ENCODE data around the gene ATRX.
A peak's percentile ranks its signal among the peaks of the same experiment; 100 is the strongest.
"Not testable (repeated sequence)": the region's sequence is repeated elsewhere in the genome, so short reads cannot be mapped to it uniquely, and the experiment has no call there.

Gene ATRX

DNA sequence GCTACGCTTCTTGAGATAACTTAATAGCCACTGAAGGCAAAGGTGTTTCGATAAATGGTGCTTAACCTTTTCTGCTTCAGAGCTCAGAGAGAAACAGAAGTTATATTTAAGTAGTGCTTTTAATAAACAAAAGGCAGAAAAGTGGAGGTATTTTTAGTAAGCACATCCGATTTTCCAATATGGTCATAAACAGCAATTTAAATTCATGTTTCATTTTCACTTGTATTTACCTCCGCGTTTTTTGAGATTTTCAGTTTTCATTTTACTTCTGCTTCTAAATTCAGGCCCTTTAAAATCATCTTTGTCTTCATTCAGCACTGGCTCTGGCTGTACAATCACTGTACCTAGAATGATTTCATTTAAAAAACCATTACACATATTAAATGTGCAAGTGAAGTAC lies 92.4 kb downstream of the ATRX start:
- Histone ChIP-seq H3K36me3 (ENCODE audit: control insufficient read depth in 5 of 5, insufficient read depth in 5 of 5, low read length in 5 of 5) (peaks cover 0 to 17% (median 7%) of the 10 kb centered on the region in 5 donors), H3K27ac (ENCODE audit: low read depth, low read length) (no peak overlapping the region)

DNA sequence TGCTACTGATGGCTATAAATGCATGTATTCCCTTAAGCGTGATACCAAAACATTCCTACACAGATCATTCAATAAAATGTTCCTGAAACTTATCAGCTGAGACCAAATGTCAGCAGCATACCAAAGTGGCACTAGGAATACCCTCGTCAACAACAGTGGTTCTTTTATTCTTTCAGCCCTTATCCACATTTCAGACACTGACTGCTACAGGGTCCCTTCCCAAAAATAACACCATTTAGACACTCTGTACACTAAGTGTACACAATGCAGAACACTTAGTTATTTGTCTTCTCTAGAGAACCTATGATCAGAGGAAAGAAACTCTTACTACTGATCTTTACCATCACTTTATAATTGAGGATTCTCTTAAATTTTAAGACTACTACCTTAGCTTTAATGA lies 94.1 kb downstream of the ATRX start:
- Histone ChIP-seq H3K4me1 (ENCODE audit: control insufficient read depth in 5 of 5, insufficient read depth in 5 of 5, low read length in 5 of 5) (no peaks in the 10 kb centered on the region), H3K4me3 (ENCODE audit: low read depth in 1 of 5, low read length in 5 of 5) (no peak overlapping the region), H3K9me3 (ENCODE audit: control insufficient read depth in 5 of 5, low read length in 5 of 5) (no peaks in the 10 kb centered on the region), H3K27me3 (ENCODE audit: control insufficient read depth in 5 of 5, insufficient read depth in 4 of 5, low read length in 5 of 5) (no peaks in the 10 kb centered on the region), H3K36me3 (ENCODE audit: control insufficient read depth in 5 of 5, insufficient read depth in 5 of 5, low read length in 5 of 5) (peaks cover 0 to 17% (median 7%) of the 10 kb centered on the region in 5 donors), H3K27ac (ENCODE audit: low read depth, low read length) (no peak overlapping the region), H3K9ac (ENCODE audit: low read length in 5 of 5) (no peak overlapping the region)

More for the DNA sequence above, 92.4 kb downstream of the ATRX start:
- Histone ChIP-seq H3K9me3 (ENCODE audit: control insufficient read depth in 5 of 5, low read length in 5 of 5) (no peaks in the 10 kb centered on the region), H3K4me3 (ENCODE audit: low read depth in 1 of 5, low read length in 5 of 5) (no peak overlapping the region), H3K27me3 (ENCODE audit: control insufficient read depth in 5 of 5, insufficient read depth in 4 of 5, low read length in 5 of 5) (no peaks in the 10 kb centered on the region), H3K9ac (ENCODE audit: low read length in 5 of 5) (no peak overlapping the region), H3K4me1 (ENCODE audit: control insufficient read depth in 5 of 5, insufficient read depth in 5 of 5, low read length in 5 of 5) (no peaks in the 10 kb centered on the region)

DNA sequence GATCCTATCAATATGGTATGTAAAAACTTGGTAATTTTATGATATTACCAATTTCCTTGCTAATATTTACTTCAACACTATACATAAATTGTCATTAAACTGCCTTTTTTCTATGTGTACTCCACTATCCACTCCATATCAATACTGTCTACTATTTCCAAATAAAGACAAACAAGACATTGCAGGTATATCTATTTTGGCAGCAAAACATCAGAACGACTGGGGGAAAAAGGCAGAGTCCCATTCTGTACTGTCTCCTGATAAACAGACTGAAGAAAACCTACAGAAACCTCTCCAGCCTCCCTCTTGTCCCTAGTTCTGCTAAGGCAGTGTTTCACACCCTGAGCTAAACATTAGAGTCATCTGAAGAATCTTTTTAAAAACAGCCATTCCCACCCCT lies 96.6 kb downstream of the ATRX start:
- Histone ChIP-seq H3K9me3 (ENCODE audit: control insufficient read depth in 5 of 5, low read length in 5 of 5) (no peaks in the 10 kb centered on the region), H3K4me1 (ENCODE audit: control insufficient read depth in 5 of 5, insufficient read depth in 5 of 5, low read length in 5 of 5) (no peaks in the 10 kb centered on the region), H3K4me3 (ENCODE audit: low read depth in 1 of 5, low read length in 5 of 5) (no peak overlapping the region), H3K36me3 (ENCODE audit: control insufficient read depth in 5 of 5, insufficient read depth in 5 of 5, low read length in 5 of 5) (peaks cover 0 to 11% (median 5%) of the 10 kb centered on the region in 5 donors), H3K9ac (ENCODE audit: low read length in 5 of 5) (no peak overlapping the region), H3K27ac (ENCODE audit: low read depth, low read length) (no peak overlapping the region), H3K27me3 (ENCODE audit: control insufficient read depth in 5 of 5, insufficient read depth in 4 of 5, low read length in 5 of 5) (no peaks in the 10 kb centered on the region)

DNA sequence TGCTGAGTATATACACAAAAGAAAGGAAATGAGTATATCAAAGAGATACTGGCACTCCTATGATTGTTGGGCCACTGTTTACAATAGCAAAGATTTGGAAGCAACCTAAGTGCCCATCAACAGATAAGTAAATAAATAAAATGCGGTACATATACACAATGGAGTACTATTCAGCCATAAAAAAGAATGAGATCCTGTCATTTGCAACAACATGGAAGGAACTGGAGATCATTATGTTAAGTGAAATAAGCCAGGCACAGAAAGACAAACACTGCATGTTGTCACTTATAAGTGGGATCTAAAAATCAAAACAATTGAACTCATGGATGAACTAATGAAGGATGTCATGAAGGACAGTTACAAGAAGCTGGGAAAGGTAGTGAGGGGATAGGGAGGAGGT lies 100.3 kb downstream of the ATRX start:
- peaks cover 0 to 15% (median 14%) of the 10 kb centered on the region in 5 donors for H3K36me3 ChIP-seq (ENCODE audit: control insufficient read depth in 5 of 5, insufficient read depth in 5 of 5, low read length in 5 of 5)
- not testable (repeated sequence) for H3K27me3 ChIP-seq (ENCODE audit: control insufficient read depth in 5 of 5, insufficient read depth in 4 of 5, low read length in 5 of 5); H3K4me3 ChIP-seq (ENCODE audit: low read depth in 1 of 5, low read length in 5 of 5); H3K27ac ChIP-seq (ENCODE audit: low read depth, low read length); H3K4me1 ChIP-seq (ENCODE audit: control insufficient read depth in 5 of 5, insufficient read depth in 5 of 5, low read length in 5 of 5); H3K9ac ChIP-seq (ENCODE audit: low read length in 5 of 5); H3K9me3 ChIP-seq (ENCODE audit: control insufficient read depth in 5 of 5, low read length in 5 of 5)

DNA sequence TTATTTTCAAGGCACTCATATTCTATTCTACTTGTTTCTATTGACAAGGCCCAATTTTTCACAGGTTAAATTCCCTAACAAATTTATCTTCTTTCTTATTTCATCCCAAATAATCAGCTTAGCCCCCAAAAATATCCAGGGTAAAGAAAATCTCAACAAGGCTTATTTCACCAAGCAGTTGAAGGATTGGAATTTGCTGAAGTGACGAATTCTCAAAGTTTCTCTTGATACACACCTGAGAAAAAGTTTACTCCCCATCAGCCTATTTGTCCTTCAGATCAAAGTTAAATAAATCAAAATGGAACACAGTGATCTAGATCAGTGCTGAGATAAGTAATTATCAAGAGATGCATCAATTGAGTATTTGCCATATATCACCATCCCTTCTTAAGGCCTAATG lies 106.9 kb downstream of the ATRX start:
- H3K27ac ChIP-seq (ENCODE audit: low read depth, low read length), result no peak overlapping the region
- H3K9ac ChIP-seq (ENCODE audit: low read length in 5 of 5), result no peak overlapping the region
- no peaks in the 10 kb centered on the region for H3K4me1 ChIP-seq (ENCODE audit: control insufficient read depth in 5 of 5, insufficient read depth in 5 of 5, low read length in 5 of 5)
- H3K36me3 ChIP-seq (ENCODE audit: control insufficient read depth in 5 of 5, insufficient read depth in 5 of 5, low read length in 5 of 5), result peaks cover 0 to 14% (median 10%) of the 10 kb centered on the region in 5 donors
- no peak overlapping the region for H3K4me3 ChIP-seq (ENCODE audit: low read depth in 1 of 5, low read length in 5 of 5)
- H3K9me3 ChIP-seq (ENCODE audit: control insufficient read depth in 5 of 5, low read length in 5 of 5), result no peaks in the 10 kb centered on the region
- no peaks in the 10 kb centered on the region for H3K27me3 ChIP-seq (ENCODE audit: control insufficient read depth in 5 of 5, insufficient read depth in 4 of 5, low read length in 5 of 5)

DNA sequence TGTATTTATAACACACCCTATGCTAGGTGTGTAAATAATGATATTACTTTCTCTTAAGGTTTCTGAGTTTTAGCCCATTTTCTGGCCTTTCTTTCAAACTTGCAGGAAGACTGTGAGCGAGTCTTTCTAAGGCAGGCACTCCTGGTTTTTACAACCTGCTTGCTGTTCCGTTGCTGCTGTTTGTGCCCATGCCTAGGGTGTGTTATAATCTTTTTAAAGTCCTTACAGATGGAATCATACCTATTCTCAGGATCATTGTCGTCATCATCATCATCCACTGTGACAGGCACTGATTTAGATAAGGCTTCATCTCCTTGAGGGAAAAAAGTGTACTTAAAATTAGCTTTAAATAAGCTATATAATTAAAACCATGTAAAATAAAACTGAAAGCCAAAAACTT lies 110.0 kb downstream of the ATRX start:
- Histone ChIP-seq H3K27ac (ENCODE audit: low read depth, low read length) (no peak overlapping the region), H3K4me3 (ENCODE audit: low read depth in 1 of 5, low read length in 5 of 5) (no peak overlapping the region), H3K36me3 (ENCODE audit: control insufficient read depth in 5 of 5, insufficient read depth in 5 of 5, low read length in 5 of 5) (peaks cover 0 to 6% (median 3%) of the 10 kb centered on the region in 5 donors), H3K27me3 (ENCODE audit: control insufficient read depth in 5 of 5, insufficient read depth in 4 of 5, low read length in 5 of 5) (no peaks in the 10 kb centered on the region), H3K9ac (ENCODE audit: low read length in 5 of 5) (no peak overlapping the region), H3K9me3 (ENCODE audit: control insufficient read depth in 5 of 5, low read length in 5 of 5) (no peaks in the 10 kb centered on the region), H3K4me1 (ENCODE audit: control insufficient read depth in 5 of 5, insufficient read depth in 5 of 5, low read length in 5 of 5) (no peaks in the 10 kb centered on the region)

DNA sequence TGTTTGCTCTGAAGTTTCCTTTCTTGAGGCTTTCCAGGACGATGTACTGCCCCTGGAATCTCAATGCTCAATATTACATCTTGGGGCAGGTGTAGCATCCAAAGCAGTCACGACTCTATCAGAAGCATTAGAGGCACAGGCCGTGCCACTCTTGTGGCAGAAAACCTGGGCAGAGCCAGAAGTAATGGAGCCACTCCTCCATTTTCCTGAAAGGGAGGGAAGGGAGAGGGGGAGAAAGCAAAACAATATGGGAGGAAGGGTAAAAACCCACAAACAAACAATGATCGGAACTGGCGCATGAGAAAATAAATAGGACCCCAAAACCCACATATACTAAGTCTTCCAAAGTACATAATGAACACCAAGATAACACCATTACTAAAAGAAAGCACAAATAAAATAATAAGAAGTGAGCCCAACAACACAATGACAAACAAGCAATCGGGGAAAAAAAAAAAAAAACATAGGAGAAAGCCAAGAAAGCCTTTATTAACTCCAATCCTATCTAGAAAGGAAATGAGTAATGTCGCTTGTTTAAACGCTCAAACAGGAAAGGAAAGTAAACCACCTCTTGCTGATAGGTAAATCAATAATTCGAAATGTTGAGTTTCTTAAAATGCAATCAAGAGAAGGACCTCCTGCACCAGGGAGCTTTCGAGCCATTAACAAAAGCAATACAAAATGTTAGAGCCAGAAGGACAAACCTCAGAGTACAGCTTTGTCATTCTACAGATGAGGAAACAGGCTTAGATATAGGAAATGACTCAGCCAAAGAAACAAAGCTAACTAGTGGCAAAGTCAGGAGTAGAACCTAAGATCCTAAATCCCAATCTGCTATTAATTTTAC lies 117.4 kb downstream of the ATRX start:
- peaks cover 0 to 3% (median 0%) of the 10 kb centered on the region in 5 donors for H3K27me3 ChIP-seq (ENCODE audit: control insufficient read depth in 5 of 5, insufficient read depth in 4 of 5, low read length in 5 of 5)
- H3K4me1 ChIP-seq (ENCODE audit: control insufficient read depth in 5 of 5, insufficient read depth in 5 of 5, low read length in 5 of 5), result peaks cover 0 to 5% (median 0%) of the 10 kb centered on the region in 5 donors
- H3K9me3 ChIP-seq (ENCODE audit: control insufficient read depth in 5 of 5, low read length in 5 of 5), result no peaks in the 10 kb centered on the region
- peaks cover 0 to 3% (median 0%) of the 10 kb centered on the region in 5 donors for H3K36me3 ChIP-seq (ENCODE audit: control insufficient read depth in 5 of 5, insufficient read depth in 5 of 5, low read length in 5 of 5)
- no peak overlapping the region for H3K9ac ChIP-seq (ENCODE audit: low read length in 5 of 5)
- H3K4me3 ChIP-seq (ENCODE audit: low read depth in 1 of 5, low read length in 5 of 5), result peak overlapping the region in 1 of 5 donors; percentile 15
- H3K27ac ChIP-seq (ENCODE audit: low read depth, low read length), result no peak overlapping the region

DNA sequence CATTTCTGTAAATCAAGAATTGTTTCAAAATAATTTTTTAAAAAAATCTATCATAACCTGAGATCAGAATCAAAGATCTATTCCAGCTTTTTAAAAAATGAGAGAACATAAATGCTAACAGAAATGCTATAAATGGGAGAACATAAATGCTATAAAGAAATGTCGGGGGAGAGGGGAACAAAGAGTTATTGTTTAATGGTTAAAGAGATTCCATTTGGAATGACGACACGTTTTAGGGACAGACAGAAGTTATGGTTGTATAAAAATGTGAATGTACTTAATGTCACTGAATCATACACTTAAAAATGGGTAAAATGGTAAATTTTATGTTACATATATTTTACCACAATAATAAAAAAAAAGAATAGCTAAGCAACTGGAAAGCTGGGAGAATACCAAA lies 127.1 kb downstream of the ATRX start:
- H3K36me3 ChIP-seq (ENCODE audit: control insufficient read depth in 5 of 5, insufficient read depth in 5 of 5, low read length in 5 of 5), result peaks cover 3 to 8% (median 7%) of the 10 kb centered on the region in 5 donors
- no peak overlapping the region for H3K4me3 ChIP-seq (ENCODE audit: low read depth in 1 of 5, low read length in 5 of 5)
- no peaks in the 10 kb centered on the region for H3K4me1 ChIP-seq (ENCODE audit: control insufficient read depth in 5 of 5, insufficient read depth in 5 of 5, low read length in 5 of 5)
- no peaks in the 10 kb centered on the region for H3K9me3 ChIP-seq (ENCODE audit: control insufficient read depth in 5 of 5, low read length in 5 of 5)
- no peak overlapping the region for H3K27ac ChIP-seq (ENCODE audit: low read depth, low read length)
- H3K9ac ChIP-seq (ENCODE audit: low read length in 5 of 5), result no peak overlapping the region
- no peaks in the 10 kb centered on the region for H3K27me3 ChIP-seq (ENCODE audit: control insufficient read depth in 5 of 5, insufficient read depth in 4 of 5, low read length in 5 of 5)

DNA sequence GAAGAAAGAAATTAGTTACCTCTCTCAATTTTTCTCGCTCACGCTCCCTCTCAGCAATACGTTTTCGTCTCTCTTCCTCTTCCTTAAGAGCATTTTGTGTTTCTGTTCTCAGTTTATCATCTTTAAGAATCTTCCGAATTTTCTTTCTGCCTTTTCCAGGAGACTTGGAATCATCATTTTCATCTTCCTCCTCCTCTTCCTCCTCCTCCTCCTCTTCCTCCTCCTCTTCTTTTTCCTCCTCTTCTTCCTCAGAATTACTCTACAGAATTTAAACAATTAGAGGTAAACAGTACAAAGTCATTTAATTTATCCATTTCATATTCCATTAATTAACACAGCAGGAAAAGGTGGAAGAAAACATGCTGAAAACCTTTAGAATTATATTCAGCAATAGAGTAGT lies 133.9 kb downstream of the ATRX start:
- no peaks in the 10 kb centered on the region for H3K27me3 ChIP-seq (ENCODE audit: control insufficient read depth in 5 of 5, insufficient read depth in 4 of 5, low read length in 5 of 5)

DNA sequence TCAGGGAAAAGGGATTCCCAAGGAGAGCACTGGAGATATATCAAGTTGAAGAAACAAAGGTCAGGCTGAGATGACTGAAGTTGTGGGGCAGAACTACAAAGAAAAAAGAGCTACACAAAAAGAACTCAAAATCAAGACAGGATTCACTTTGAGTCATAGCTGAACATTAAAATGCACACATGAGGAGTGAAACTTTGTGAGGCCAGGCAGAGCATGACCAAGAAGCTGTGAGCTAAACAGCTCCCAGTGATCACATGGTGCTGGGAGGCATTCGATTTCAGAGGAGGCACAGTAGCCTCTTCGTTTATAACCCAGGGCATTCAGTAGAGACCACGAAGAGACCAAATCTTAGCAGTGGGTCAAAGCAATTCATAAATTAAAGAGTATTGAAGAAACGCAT lies 145.3 kb downstream of the ATRX start:
- H3K9ac ChIP-seq (ENCODE audit: low read length in 5 of 5), result no peak overlapping the region
- peaks cover 0 to 9% (median 0%) of the 10 kb centered on the region in 5 donors for H3K36me3 ChIP-seq (ENCODE audit: control insufficient read depth in 5 of 5, insufficient read depth in 5 of 5, low read length in 5 of 5)
- no peak overlapping the region for H3K27ac ChIP-seq (ENCODE audit: low read depth, low read length)
- no peak overlapping the region for H3K4me3 ChIP-seq (ENCODE audit: low read depth in 1 of 5, low read length in 5 of 5)
- H3K9me3 ChIP-seq (ENCODE audit: control insufficient read depth in 5 of 5, low read length in 5 of 5), result peaks cover 0 to 6% (median 3%) of the 10 kb centered on the region in 5 donors
- no peaks in the 10 kb centered on the region for H3K27me3 ChIP-seq (ENCODE audit: control insufficient read depth in 5 of 5, insufficient read depth in 4 of 5, low read length in 5 of 5)
- H3K4me1 ChIP-seq (ENCODE audit: control insufficient read depth in 5 of 5, insufficient read depth in 5 of 5, low read length in 5 of 5), result no peaks in the 10 kb centered on the region

More for the DNA sequence above, 133.9 kb downstream of the ATRX start:
- H3K36me3 ChIP-seq (ENCODE audit: control insufficient read depth in 5 of 5, insufficient read depth in 5 of 5, low read length in 5 of 5), result peaks cover 2 to 9% (median 4%) of the 10 kb centered on the region in 5 donors
- no peak overlapping the region for H3K9ac ChIP-seq (ENCODE audit: low read length in 5 of 5)
- peaks cover 0 to 12% (median 0%) of the 10 kb centered on the region in 5 donors for H3K4me1 ChIP-seq (ENCODE audit: control insufficient read depth in 5 of 5, insufficient read depth in 5 of 5, low read length in 5 of 5)
- no peak overlapping the region for H3K27ac ChIP-seq (ENCODE audit: low read depth, low read length)
- no peaks in the 10 kb centered on the region for H3K9me3 ChIP-seq (ENCODE audit: control insufficient read depth in 5 of 5, low read length in 5 of 5)
- no peak overlapping the region for H3K4me3 ChIP-seq (ENCODE audit: low read depth in 1 of 5, low read length in 5 of 5)

Measured in subcutaneous abdominal adipose tissue (tissue), 5 donors.